NCI-H2107 treated with DMSO at 0.1 percent for 48 hours (cell line): ENCODE measurements around the gene HMCES.

Experiments
- DNase-seq: peaks from one replicate; lab custom pipeline; 2025; ENCODE audit not compliant: unreplicated experiment; lab: John Stamatoyannopoulos, UW

Gene HMCES, protein sequence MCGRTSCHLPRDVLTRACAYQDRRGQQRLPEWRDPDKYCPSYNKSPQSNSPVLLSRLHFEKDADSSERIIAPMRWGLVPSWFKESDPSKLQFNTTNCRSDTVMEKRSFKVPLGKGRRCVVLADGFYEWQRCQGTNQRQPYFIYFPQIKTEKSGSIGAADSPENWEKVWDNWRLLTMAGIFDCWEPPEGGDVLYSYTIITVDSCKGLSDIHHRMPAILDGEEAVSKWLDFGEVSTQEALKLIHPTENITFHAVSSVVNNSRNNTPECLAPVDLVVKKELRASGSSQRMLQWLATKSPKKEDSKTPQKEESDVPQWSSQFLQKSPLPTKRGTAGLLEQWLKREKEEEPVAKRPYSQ

DNA sequence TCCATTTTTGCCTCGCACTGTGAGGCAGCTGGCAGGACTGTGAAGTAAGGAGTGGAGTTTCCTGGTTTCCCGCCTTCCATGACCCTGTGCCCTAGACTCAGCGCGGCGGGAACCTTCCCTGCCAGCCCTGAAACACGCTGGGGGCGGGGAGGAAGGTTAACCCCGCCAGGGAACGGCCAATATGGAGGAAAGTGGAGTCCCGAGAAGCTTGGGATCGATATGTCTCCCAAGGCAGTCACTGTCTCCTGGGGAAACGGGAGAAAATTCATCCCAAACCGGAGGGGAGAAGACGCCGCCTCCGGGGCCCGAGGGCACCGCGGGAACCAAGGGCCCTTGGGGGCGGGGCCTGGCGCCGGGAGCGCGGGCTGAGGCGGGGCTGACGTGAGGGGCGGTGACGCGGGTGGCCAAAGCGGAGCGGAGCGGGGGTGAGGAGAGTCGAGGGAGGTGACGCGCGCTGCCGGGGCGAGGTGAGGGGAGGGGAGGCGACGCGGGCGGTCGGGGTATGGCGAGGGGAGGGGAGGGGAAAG, at the start of gene HMCES:
Gene HMCES (plus strand): TSS at position 432 of the 527 bp plus-strand sequence. CDS start 863 bp downstream, outside the sequence.
- DNase-seq = peak; percentile 90

DNA sequence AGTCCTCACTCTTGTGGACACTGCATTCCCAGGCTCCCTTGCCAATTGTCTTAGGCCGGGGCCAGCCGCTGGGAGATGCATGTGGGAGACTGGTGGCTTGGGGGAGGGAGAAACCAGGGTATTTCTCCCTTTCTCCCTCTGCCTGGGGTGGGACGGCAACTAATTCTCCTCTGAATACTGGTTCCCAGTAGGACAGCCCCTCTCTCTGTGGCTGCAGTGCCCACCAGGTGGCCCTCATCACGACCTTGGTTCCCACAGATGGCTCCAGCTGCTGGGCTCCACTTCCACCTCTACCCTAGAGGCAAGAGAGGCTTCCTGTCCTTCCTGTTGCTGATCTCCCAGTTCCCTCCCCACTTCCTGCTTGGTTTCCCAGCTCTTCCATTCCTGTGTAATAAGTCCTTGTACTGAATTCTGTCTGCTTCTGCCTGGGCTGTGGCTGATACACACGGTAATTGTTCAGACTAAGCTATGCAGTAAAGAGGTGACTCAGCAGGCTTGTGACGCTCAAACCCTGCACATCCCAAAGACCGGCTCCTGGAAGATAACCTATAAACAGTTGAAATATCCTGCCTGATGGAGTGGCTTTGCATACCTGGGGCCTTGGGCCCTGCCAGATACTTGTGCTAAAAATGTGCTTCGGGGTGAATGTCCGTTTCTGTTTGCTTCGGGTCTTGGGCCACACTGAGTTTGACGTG, 49.6 kb upstream of the HMCES start:
- no peak for DNase-seq

DNA sequence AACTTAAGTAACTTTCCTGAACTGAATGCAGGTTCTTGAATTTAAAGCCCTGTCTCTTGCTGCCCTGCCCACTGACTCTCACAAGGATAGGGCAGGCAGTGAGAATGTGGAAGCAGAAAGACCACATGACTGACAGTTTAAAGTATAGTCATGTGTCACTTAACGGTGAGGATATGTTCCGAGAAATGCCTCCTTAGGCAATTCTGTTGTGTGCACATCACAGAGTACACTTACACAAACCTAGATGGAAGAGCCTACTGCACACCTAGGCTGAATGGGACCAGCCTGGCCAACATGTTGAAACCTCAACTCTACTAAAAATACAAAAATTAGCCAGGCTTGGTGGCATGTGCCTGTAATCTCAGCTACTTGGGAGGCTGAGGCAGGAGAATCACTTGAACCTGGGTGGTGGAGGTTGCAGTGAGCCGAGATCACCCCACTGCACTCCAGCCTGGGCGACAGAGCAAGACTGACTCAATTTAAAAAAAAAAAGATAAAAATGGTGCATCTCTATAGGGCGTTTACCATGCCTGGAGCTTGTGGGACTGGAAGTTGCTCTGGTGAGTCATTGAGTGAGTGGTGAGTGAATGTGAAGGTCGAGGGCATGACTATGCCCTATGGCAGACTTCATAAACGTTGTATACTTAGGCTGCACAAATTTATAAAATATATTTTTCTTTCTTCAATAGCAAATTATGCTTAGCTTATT, 48.2 kb upstream of the HMCES start:
- no peak for DNase-seq

DNA sequence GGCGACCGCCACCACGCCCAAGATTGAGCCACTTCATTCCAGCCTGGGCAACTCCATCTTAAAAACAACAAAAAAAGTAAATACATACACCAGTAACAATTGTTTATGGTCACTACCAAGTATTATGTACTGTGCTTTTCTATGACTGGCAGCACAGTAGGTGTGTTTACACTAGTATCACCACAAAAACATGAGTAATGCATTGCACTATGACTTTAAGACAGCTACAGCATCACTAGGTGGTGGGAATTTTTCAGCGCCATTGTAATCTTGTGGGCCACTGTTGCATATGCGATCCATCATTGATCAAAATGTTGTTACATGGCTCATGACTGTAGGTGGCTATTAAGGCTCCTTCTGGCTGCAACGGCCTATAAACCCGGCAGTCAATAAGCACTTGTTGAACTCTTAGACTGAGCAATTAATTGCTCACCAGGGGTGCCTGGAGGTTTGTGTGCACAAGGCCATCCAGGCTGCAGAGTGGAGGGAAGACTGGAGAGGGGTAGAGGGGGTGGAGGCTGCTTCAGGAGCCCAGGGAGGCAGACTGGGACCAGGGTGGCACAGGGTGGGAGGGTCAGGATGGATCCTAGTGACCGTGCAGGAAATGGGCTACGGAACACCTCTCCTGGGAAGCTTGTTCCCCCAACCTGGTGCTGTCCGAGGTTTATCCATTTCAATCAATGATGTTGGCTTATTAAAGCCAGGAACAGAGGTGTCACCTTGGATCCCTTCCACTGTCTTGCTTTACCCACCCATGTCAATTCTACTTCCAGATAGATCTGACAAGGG, 47.1 kb upstream of the HMCES start:
- DNase-seq = no peak

DNA sequence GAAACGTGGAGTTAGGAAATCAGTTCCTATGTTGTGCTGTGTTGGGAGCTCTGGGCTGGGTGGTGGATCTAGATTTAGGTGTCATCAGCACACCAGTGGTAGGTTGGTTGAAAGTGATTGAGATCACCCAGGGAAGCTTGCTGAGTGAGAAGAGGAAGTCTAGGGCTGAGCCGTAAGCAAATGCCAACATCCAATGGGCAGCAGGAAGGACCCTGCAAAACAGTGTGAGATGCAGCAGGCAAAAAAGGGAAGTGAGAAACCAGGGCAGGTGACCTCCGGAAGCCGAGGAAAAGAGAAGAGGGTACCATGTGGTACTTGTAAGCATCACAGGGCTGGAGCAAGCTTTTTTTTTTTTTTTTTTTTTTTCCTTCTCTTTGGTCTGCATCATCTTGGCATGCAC, 45.1 kb upstream of the HMCES start:
- no peak for DNase-seq

DNA sequence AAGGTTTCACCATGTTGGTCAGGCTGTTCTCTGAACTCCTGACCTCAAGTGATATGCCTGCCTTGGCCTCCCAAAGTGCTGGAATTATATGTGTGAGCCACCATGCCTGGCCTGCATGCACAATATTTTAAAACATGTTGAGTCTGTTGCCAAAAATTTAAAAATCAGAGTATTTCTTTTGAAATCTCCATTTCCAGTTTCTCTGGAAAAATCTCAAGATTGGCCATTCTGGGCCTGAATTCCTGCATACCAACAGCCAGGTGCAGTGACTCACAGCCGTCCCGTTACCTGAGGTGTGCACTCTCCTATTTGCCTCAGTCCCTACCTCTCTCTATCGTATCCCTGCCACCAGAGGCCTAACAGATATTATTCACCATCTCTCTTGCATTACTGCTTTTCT, 44.2 kb upstream of the HMCES start:
- no peak for DNase-seq

DNA sequence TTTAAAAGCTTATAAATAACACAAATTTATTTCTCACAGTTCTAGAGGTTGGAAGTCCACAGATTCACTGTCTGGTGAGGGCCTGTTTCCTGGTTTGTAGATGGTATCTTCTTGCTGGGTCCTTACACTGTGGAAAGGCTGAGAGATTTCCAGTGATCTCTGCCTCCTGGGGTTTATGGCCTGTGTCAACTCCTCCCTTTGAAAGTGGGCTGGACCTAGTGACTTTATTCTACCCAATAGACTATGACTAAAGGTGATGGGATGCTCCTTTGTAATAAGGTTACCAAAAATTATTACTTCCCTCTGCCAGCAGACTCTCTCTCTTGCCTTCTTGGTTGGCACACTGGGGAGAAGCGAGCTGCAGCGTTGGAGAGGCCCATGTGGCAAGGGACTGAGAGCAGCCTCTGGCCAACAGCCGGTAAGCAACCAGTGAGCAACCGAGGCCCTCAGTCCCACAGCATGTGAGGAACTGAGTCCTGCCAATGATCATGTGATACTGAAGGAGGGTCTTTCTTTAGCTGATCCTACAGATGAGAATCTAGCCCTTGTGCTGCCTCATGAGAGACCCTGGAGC, 43.2 kb upstream of the HMCES start:
- no peak for DNase-seq

DNA sequence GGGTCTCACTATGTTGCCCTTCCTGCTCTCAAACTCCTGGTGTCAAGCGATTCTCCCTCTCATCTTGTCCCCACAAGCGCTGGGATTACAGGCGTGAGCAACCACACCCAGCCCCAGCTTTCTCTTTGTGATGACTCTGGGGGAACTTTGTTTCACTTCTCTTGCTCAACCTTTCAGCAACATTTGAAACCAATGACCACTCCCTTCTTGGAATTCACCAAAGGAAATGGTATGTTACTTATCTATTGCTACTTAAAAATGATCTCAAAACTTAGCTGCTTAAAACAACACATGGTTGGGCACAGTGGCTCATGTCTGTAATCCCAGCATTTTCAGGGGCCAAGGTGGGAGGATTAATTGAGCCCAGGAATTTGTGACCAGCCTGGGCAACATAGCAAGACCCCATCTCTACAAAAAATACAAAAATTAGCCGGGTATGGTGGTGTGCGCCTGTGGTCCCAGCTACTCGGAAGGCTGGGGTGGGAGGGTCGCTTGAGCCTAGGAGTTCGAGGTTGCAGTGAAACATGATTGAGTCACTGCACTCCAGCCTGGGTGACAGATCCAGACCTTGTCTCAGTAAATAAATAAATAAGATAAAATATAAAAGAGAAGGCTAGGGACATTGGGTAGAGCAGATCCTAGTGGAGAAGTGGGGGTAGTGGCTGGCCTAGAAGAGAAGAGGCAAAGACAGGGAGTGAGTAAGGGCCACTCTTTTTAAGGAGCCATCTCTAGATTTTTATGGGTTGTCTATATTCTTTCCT, 39.5 kb upstream of the HMCES start:
- no peak for DNase-seq

DNA sequence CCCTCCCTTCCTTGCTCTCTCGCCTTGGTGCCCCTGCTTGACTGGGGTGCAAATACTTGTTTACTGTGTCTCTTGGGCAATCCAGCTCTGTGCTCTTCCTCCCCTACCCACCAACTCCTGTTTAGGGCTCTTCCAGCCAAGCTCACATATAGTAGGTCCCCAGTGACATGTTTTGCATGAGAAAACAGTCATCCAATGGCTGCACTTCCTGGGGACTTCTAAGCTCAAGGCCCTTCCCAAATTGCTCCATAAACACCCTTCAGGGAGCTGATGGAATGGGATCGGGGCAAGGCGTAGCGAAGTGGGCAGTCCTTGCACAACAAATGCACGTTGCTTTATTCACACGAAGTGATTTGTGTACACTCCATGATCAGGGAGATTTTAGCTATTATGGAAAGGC, 38.7 kb upstream of the HMCES start:
- no peak for DNase-seq

DNA sequence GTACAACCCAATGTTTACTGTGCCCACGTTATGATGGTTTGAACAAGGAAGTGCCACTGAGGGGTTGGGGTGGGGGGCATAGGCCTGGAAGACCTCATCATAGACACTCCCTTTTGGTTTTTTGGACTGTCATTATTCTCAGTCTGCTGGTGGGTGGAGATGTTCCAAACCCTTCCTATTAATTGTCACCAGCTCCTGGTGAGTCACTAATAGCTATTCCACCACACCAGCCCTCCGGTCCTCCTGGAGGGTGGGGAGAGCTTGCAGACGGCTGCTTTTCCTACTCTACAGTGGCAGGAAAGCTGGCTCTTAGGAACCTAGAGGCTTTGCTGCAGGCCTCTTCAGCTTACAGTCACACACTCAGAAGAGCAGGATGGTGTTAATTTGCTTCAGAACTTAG, 38.2 kb upstream of the HMCES start:
- no peak for DNase-seq

DNA sequence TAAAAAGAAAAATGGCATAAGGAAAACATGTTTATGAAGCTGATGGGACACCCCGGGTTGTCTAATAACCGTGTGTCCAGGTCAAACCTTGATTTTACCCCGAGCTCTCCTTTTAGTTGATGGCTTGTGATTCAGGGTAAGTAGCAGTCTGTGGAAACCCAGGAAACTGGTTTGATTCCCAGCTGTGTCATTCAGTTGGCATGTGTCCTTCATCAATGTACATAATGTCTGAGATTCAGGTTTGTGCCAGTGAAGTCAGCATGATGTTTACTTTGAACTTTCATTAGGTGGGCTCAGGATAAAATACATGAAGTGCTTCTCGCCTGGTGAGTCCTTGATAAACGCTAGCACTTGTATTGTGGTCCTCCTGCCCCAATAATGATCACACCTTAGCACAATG, 33.5 kb upstream of the HMCES start:
- DNase-seq = no peak

DNA sequence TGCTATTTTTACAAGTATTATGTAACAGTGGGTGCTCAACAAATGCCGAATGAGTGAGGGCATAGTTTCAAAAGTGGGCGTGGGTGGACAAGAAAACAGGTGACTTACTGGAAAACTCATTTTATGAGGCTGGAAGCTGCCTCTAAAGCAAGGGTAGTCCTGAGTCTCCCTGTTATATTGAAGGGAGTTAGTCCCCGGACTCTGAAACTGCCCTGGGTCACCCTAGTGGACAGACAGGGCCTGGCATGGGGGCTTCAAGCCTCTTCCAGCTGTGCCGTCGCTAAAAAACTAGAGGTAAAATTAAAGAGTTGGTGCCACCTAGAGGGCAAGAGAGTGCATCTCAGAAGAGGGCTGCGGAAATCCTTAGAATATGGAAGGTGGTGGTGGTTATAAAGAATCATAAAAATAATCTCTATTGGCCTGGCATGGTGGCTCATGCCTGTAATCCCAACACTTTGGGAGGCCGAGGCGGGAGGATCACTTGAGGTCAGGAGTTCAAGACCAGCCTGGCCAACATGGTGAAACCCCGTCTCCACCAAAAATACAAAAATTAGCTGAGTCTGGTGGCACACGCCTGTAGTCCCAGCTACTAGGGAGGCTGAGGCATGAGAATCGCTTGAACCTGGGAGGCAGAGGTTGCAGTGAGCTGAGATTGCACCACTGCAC, 32.9 kb upstream of the HMCES start:
- DNase-seq = peak; percentile 87

DNA sequence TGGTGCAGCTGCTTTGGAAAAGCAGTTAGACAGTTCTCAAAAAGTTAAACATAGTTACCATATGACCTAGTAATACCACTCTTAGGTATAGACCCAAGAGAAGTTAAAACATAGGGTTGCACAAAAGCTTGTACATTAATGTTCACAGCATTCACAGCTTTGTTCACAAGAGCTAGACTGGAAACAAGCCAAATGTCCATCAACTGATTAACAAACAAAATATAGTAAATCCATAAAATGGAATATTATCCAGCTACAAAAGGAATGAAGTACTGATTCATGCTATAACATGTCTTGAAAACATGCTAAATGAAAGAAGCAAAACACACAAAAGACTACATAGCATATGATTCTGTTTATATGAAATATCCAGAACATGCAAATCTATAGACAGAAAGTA, 32.0 kb upstream of the HMCES start:
- no peak for DNase-seq

DNA sequence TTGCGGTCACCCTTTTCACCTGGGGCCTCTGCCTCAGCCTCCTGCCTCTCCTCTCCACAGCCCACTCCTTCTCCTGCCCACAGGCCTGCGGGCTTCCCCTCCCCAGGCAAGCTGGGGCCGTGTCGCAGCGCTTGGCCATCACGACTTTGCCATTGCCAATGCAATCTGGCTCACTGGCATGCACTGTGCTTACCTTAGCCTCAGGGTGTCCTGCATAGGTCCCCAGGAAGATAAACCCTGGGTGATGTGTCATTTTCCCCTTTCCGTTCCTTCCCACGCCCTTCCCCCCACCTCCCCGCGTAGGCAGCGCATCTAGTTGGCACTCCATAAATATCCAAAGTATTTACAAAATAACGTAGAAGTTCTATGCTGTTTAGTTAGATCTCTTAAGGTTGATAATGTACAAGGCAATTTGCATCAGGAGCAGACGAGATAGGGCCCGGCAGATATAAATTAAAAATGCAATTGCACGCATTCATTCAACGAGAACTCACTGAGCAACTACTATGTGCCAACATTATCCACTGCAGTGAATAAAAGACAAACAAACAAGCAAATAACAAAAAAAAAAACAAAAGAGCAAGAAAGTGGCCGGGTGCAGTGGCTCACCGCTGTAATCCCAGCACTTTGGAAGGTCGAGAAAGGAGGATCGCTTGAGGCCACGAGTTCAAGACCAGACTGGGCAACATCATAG, 30.2 kb upstream of the HMCES start:
- no peak for DNase-seq

DNA sequence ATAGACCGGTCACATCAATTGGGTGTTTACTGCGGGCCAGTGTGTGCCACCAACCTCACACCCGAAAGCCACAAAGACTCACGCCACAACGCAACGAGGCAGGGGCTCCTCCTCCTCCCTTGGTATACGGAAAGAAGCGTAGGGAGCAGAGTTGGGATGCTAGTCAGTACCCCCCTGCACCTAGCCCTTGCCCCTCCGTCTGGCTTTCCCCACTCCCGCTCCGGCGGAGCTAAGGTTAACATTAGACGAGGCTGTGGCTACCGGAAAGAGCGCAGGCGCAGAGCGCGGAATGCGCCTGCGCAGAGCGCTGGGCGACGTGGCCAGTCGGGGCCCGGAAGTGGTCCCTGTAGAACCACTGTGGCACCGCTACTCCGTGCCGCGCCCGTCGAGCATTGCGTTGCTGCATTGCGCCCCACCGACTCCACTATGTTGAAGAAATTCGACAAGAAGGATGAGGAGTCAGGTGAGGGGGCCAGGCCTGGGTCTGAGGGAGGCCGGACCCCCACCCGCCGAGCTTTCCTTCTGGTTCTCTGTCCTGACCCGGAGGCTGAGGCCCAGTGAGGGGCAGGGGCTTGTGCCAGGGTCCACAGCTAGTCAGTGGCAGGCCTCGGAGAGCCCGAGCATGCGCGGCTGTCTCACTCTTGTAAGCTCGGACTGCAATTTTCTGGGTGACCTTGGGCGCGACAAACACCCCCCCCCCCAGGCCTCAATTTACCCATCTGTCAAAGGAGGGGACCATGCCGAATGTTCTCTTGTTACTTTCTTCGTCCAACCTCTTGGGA, 29.2 kb upstream of the HMCES start, which contains the start of gene COPG1:
Gene COPG1 (plus strand): TSS at position 323 of the 782 bp plus-strand sequence. CDS start 104 bp downstream, at position 427.
- DNase-seq = peak; percentile 89

DNA sequence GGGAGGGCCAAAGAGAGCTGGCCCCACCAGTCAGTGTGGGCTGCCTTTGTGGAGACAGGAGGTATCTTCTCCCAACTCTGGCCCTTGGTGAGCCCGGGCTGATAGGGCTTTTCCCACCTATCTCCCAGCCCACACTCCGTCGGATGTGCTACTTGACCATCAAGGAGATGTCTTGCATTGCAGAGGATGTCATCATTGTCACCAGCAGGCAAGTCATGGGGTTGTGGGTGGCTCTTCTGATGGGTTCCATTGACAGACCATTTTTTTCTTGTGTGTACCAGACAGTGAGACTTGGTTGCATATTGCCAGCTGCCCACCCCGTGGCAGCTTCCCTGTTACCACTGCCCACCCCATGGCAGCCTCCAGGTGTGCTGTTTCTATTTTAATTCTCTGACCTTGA, 25.9 kb upstream of the HMCES start:
- no peak for DNase-seq

DNA sequence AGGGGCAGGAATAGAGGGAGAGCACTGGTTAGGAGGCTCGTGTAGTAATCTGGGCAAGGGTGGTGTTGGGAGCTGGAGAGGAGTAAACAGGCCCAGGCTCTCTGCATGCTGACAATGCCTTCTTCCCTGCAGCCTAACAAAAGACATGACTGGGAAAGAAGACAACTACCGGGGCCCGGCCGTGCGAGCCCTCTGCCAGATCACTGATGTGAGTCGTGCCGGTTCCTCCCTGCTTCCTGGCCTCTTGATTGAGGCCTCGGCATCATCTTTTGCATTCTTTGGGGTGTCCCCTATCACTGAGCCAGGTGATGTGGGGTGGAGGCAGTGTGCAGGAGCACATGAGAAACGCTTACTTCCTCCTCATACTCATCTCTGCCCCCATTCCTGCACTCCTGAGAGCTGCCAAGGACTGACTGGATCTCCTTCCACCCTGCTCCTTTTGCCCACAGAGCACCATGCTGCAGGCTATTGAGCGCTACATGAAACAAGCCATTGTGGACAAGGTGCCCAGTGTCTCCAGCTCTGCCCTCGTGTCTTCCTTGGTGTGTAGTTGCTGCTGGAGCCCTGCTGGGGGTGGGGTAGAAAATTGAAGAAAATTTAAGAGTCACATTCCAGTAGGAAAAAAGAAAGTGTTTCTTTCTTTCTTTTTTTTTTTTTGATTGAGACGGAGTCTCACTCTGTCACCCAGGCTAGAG, 24.0 kb upstream of the HMCES start:
- no peak for DNase-seq
